GM12878 (cell line): ENCODE data around the gene RICTOR. TPM values are rescaled to one million over a fixed set of nuclear protein-coding genes. Genes with fewer than 3 reads are reported as not detected.

Source experiments
- ATAC-seq: fragments of 200-7000 bp; cut with Tn5 transposase; 3 replicates; pipeline ENCODE4 v1.9.1; 2020; ENCODE audit warnings: mild to moderate bottlenecking, moderate library complexity
- BruUV-seq: library from RNA; stranded (reverse); fragments of 400-500 nt; replicated peaks from 2 replicates; lab custom pipeline; 2021; lab: Mats Ljungman, UMichigan
- CTCF ChIA-PET: fragments of 300-600 bp; sonication (Branson Sonifier 250); formaldehyde crosslinking; extraction: SDS; loops from one replicate; lab custom pipeline; 2021; ENCODE audit warnings: inconsistent platforms; lab: Yijun Ruan, JAX
- POLR2A ChIA-PET: fragments of 350-600 bp; formaldehyde crosslinking; extraction: SDS; loops from one replicate; lab custom pipeline; 2021; ENCODE audit warnings: inconsistent platforms; lab: Charles Lee
- RAD21 ChIA-PET: fragments of 300-600 bp; sonication (Branson Sonifier 250); formaldehyde crosslinking; loops from one replicate; lab custom pipeline; 2023; ENCODE audit warnings: antibody characterized with exemption; ENCODE audit not compliant: unreplicated experiment; lab: Charles Lee
- SMC1A ChIA-PET: fragments of 300-600 bp; sonication (Branson Sonifier 250); formaldehyde crosslinking; loops from one replicate; lab custom pipeline; 2023; ENCODE audit not compliant: unreplicated experiment, uncharacterized antibody; lab: Charles Lee
- DNase-seq: peaks from one replicate; pipeline ENCODE4 v3.0.0-alpha.2; 2011; ENCODE audit warnings: low read depth, low spot score
- FAIRE-seq: peaks from 3 replicates; lab custom pipeline; 2011; peaks lifted over from hg19 to GRCh38; lab: Jason Lieb, UNC
- H2AFZ ChIP-seq: 2 replicates; pipeline ENCODE4 v1.6.0; 2011; ENCODE audit warnings: low read depth, low read length, control low read depth; ENCODE audit not compliant: control insufficient read depth
- H3K27ac ChIP-seq: 2 replicates; pipeline ENCODE4 v1.5.1; 2011; ENCODE audit warnings: control low read depth; ENCODE audit not compliant: control insufficient read depth, insufficient read depth
- H3K27me3 ChIP-seq, 2 experiments: replicated peaks in 1 of 2; 2 replicates each; pipeline versions ENCODE4 v1.6.0 to v1.6.1; 2011; ENCODE audit warnings: low read length in 1 of 2; ENCODE audit not compliant: control insufficient read depth in 2 of 2, insufficient read depth in 2 of 2
- H3K36me3 ChIP-seq, 2 experiments: 2 replicates each; pipeline ENCODE4 v1.5.1; 2011; ENCODE audit warnings: low read length in 1 of 2; ENCODE audit not compliant: control insufficient read depth in 2 of 2, insufficient read depth in 2 of 2
- H3K4me1 ChIP-seq: 2 replicates; pipeline ENCODE4 v1.6.1; 2011; ENCODE audit warnings: mild to moderate bottlenecking, low read length, moderate library complexity, mixed read lengths; ENCODE audit not compliant: control insufficient read depth, insufficient read depth
- H3K4me2 ChIP-seq: 2 replicates; pipeline ENCODE4 v1.6.0; 2011; ENCODE audit warnings: control low read depth; ENCODE audit not compliant: control insufficient read depth, insufficient read depth
- H3K4me3 ChIP-seq: fragments of 200-600 bp; sonication (generic); 2 replicates; pipeline ENCODE4 v1.5.1; 2016
- H3K79me2 ChIP-seq: 2 replicates; pipeline ENCODE4 v1.6.0; 2011; ENCODE audit warnings: low read length; ENCODE audit not compliant: control insufficient read depth, insufficient read depth
- H3K9ac ChIP-seq: 2 replicates; pipeline ENCODE4 v1.8.0; 2011; ENCODE audit warnings: low read length, control low read depth, mixed read lengths; ENCODE audit not compliant: control insufficient read depth, insufficient read depth
- H3K9me3 ChIP-seq: replicated peaks from 3 replicates; pipeline ENCODE4 v1.5.1; 2011; ENCODE audit warnings: mild to moderate bottlenecking, low read length; ENCODE audit not compliant: control insufficient read depth, insufficient read depth
- H4K20me1 ChIP-seq: 2 replicates; pipeline ENCODE4 v1.6.0; 2011; ENCODE audit not compliant: control insufficient read depth, insufficient read depth
- ASH2L ChIP-seq: fragments of 300-600, 200-600 bp; sonication (generic); IDR thresholded peaks from 2 replicates; pipeline ENCODE4 v1.6.1; 2017; ENCODE audit warnings: low read depth, mild to moderate bottlenecking, borderline replicate concordance
- EED ChIP-seq: sonication (generic); IDR thresholded peaks from 2 replicates; pipeline ENCODE4 v1.6.1; 2016; ENCODE audit warnings: antibody characterized with exemption, low read depth
- EGR1 ChIP-seq, 2 experiments: IDR thresholded peaks; 1 replicate in 1 of 2; 2 replicates in 1 of 2; pipeline ENCODE4 v1.6.1; 2011 to 2012; ENCODE audit warnings: low read depth in 2 of 2, low read length in 2 of 2, borderline replicate concordance in 1 of 2, mild to moderate bottlenecking in 1 of 2, moderate library complexity in 1 of 2
- IKZF2 ChIP-seq, 2 experiments: fragments of 450-650 bp; IDR thresholded peaks; 2 replicates each; pipeline ENCODE4 v1.6.1; 2017; ENCODE audit warnings: mild to moderate bottlenecking in 2 of 2, moderate library complexity in 2 of 2
- IRF3 ChIP-seq: fragments of 450-650 bp; IDR thresholded peaks from 2 replicates; pipeline ENCODE4 v1.6.1; 2014; ENCODE audit warnings: mild to moderate bottlenecking
- MXI1 ChIP-seq: fragments of 150-350 bp; IDR thresholded peaks from 2 replicates; pipeline ENCODE4 v1.6.1; 2011; ENCODE audit warnings: low read depth, mild to moderate bottlenecking, inconsistent platforms, low read length, improper control_type of control experiment
- MYB ChIP-seq: fragments of 150-350 bp; IDR thresholded peaks from 2 replicates; pipeline ENCODE4 v1.6.1; 2014; ENCODE audit warnings: mild to moderate bottlenecking, low read depth, low read length, borderline replicate concordance
- NFYA ChIP-seq: IDR thresholded peaks from 2 replicates; pipeline ENCODE4 v1.6.1; 2011; ENCODE audit warnings: low read depth, mild to moderate bottlenecking, low read length, improper control_type of control experiment, borderline replicate concordance
- NR2C2 ChIP-seq: IDR thresholded peaks from 2 replicates; pipeline ENCODE4 v1.6.1; 2011; ENCODE audit warnings: borderline replicate concordance, low read depth; ENCODE audit not compliant: control insufficient read depth, insufficient read length
- POU2F2 ChIP-seq: IDR thresholded peaks from 3 replicates; pipeline ENCODE4 v1.6.1; 2011; ENCODE audit warnings: low read depth, mild to moderate bottlenecking, low read length, borderline replicate concordance
- RFX5 ChIP-seq: IDR thresholded peaks from 2 replicates; pipeline ENCODE4 v1.6.1; 2011; ENCODE audit warnings: low read depth, low read length, improper control_type of control experiment
- SMAD5 ChIP-seq: IDR thresholded peaks from 2 replicates; pipeline ENCODE4 v1.6.1; 2016; ENCODE audit warnings: antibody characterized with exemption, low read depth
- TBL1XR1 ChIP-seq: IDR thresholded peaks from 2 replicates; pipeline ENCODE4 v1.6.1; 2012; ENCODE audit warnings: low read depth, low read length, improper control_type of control experiment
- TCF7 ChIP-seq: IDR thresholded peaks from 2 replicates; pipeline ENCODE4 v1.6.1; 2014; ENCODE audit warnings: antibody characterized with exemption, borderline replicate concordance
- ZBTB11 ChIP-seq: fragments of 450-650 bp; formaldehyde crosslinking; IDR thresholded peaks from 2 replicates; pipeline ENCODE4 v1.5.0; 2022; ENCODE audit warnings: mild to moderate bottlenecking, missing genetic modification characterization
- ZBTB40 ChIP-seq: fragments of 450-650 bp; IDR thresholded peaks from 2 replicates; pipeline ENCODE4 v1.6.1; 2016; ENCODE audit warnings: mild to moderate bottlenecking, moderate library complexity, borderline replicate concordance
- in situ Hi-C: fragments of 300-500 bp; cut with MboI; formaldehyde crosslinking; loops from 9 replicates; pipeline ENCODE4 v1.14.3; 2018; ENCODE audit warnings: mixed read lengths
- intact Hi-C: fragments of 100-400 bp; cut with micrococcal nuclease; formaldehyde crosslinking; loops from one replicate; pipeline ENCODE4 v1.14.2; 2022; ENCODE audit not compliant: unreplicated experiment
- polyA plus RNA-seq, 11 experiments: library from polyadenylated mRNA; depleted of rRNA in 4 of 11; unstranded in 6 of 11; stranded (reverse) in 5 of 11; fragments of >200 nt; fragmentation: Nextera tagmentation in 4 of 11; fragmentation: Illumina TruSeq in 1 of 11; extraction: Ambion mirVana in 4 of 11; extraction: Trizol in 1 of 11; gene quantifications; 1 replicate in 1 of 11; 2 replicates in 10 of 11; pipeline versions ENCODE4 v1.2.1 to v1.2.3, GENCODE V29; 2011 to 2016; ENCODE audit warnings: inconsistent platforms in 2 of 11, missing spikeins in 2 of 11, low read depth in 1 of 11
- total RNA-seq, 4 experiments: library from RNA; depleted of rRNA in 3 of 4; stranded (reverse); fragments of >200 nt in 3 of 4; fragmentation: Illumina TruSeq in 1 of 4; extraction: Trizol in 1 of 4; gene quantifications; 2 replicates each; pipeline versions ENCODE4 v1.2.1 to v1.2.3, GENCODE V29; 2013 to 2021

Gene RICTOR
- total and polyA plus RNA-seq, 10 of the 15 experiments (the other 5 are each of a cell fraction or from before 2014, with no cell fraction given), result 2.7 to 23.0 (median 6.9) TPM

- no peak for TF ChIP-seq TCF7
- TF ChIP-seq TBL1XR1, result no peak
- TF ChIP-seq RFX5, result no peak
- no peak for TF ChIP-seq EED
- no peak for TF ChIP-seq NFYA
- no peak for TF ChIP-seq SMAD5
- TF ChIP-seq ZBTB11 (CRISPR knock-in tag), result no peak
- TF ChIP-seq NR2C2, result no peak
- no peak for TF ChIP-seq MYB
- no peak for TF ChIP-seq POU2F2
- TF ChIP-seq MXI1, result no peak
- TF ChIP-seq, all 136 proteins: peak for 0
Observed at GRCh38 chr5:39100301-39100850, 26.2 kb upstream of the RICTOR start (continued).

- intact Hi-C loops, result no loop called here
- ATAC-seq (no peak), DNase-seq (no peak), FAIRE-seq (no peak)
- no peak overlapping the region for H3K9ac ChIP-seq
- no peaks in the 10 kb centered on the region for H3K4me1 ChIP-seq
- BruUV-seq, result no TSS peak
- POLR2A ChIA-PET, result no interaction called here
- H3K27me3 ChIP-seq, result no peaks in the 10 kb centered on the region
- no peak overlapping the region for H3K27ac ChIP-seq
- SMC1A ChIA-PET, result interaction anchor here (0.9 to 1.2 kb wide), 2 partner anchors 12 to 19 kb away, joined by 3 read pairs; no protein-coding TSS in a partner anchor
- H2AFZ ChIP-seq, result no peak overlapping the region
- CTCF ChIA-PET, result interaction anchor here (1.0 to 1.6 kb wide), 2 partner anchors 9 to 13 kb away, joined by 3 to 4 read pairs; no protein-coding TSS in a partner anchor
- no peak overlapping the region for H3K4me3 ChIP-seq
- in situ Hi-C loops, result loop anchor here (25.0 kb wide), 1 partner anchor 663 kb away; no protein-coding TSS in a partner anchor
- RAD21 ChIA-PET, result no interaction called here
- H3K36me3 ChIP-seq, result no peaks in the 10 kb centered on the region
- no peaks in the 10 kb centered on the region for H3K79me2 ChIP-seq
- H4K20me1 ChIP-seq, result no peaks in the 10 kb centered on the region
- H3K9me3 ChIP-seq, result no peaks in the 10 kb centered on the region
- H3K4me2 ChIP-seq, result no peak overlapping the region
- no peak for TF ChIP-seq ASH2L
- no peak for TF ChIP-seq EGR1 (IDR thresholded peaks at IDR 0.05; ENCODE audit: borderline replicate concordance in 1 of 2, low read depth in 2 of 2, low read length in 2 of 2)
- TF ChIP-seq IRF3, result no peak
- TF ChIP-seq ZBTB40, result no peak
- TF ChIP-seq IKZF2 (IDR thresholded peaks at IDR 0.05), result no peak
Observed at GRCh38 chr5:39099831-39100230, 25.6 kb upstream of the RICTOR start.
